Neural progenitor cell (in vitro differentiated cells): ENCODE measurements around the gene DIS3L2.

ENCODE experiments used
- CTCF ChIP-seq: fragments of 200-600 bp; sonication (generic); IDR thresholded peaks from 2 replicates; pipeline ENCODE4 v1.5.1; 2017; ENCODE audit warnings: antibody characterized with exemption, mild to moderate bottlenecking
- EZH2 ChIP-seq: fragments of 200-600 bp; sonication (generic); IDR thresholded peaks from 2 replicates; pipeline ENCODE4 v1.6.1; 2017; ENCODE audit warnings: antibody characterized with exemption, mild to moderate bottlenecking, moderate library complexity
- EZH2phosphoT487 ChIP-seq: fragments of 200-600 bp; sonication (generic); IDR thresholded peaks from 2 replicates; pipeline ENCODE4 v1.6.1; 2017; ENCODE audit warnings: antibody characterized with exemption

- TF ChIP-seq CTCF (no peak), EZH2 (no peak), EZH2phosphoT487 (no peak)
Observed at GRCh38 chr2:232320443-232320803, 358.9 kb downstream of the DIS3L2 start.
